HepG2 (cell line): ENCODE results near the gene NPHP4. TPM values are rescaled to one million over a fixed set of nuclear protein-coding genes. Genes with fewer than 3 reads are reported as not detected.

Experiments used
- ATAC-seq: fragments of 200-7000 bp; cut with Tn5 transposase; 3 replicates; pipeline ENCODE4 v1.9.1; 2020; ENCODE audit warnings: mild to moderate bottlenecking, moderate library complexity
- BruUV-seq: library from RNA; stranded (reverse); fragments of 400-500 nt; replicated peaks from 2 replicates; lab custom pipeline; 2021; lab: Mats Ljungman, UMichigan
- CTCF ChIA-PET: fragments of 300-600 bp; formaldehyde crosslinking; extraction: SDS; loops from one replicate; lab custom pipeline; 2021; ENCODE audit warnings: low total read pairs, inconsistent platforms, low intra/inter-chr PET ratio; lab: Yijun Ruan, JAX
- POLR2A ChIA-PET: fragments of 350-600 bp; sonication (Branson Sonifier 250); formaldehyde crosslinking; loops from one replicate; lab custom pipeline; 2020; ENCODE audit warnings: antibody characterized with exemption, inconsistent platforms; lab: Yijun Ruan, JAX
- DNase-seq: peaks from one replicate; pipeline ENCODE4 v3.0.0-alpha.2; 2015; ENCODE audit warnings: low spot score
- FAIRE-seq: peaks from 3 replicates; lab custom pipeline; 2011; peaks lifted over from hg19 to GRCh38; lab: Jason Lieb, UNC
- H2AFZ ChIP-seq: one replicate; pipeline ENCODE4 v1.6.1; 2011; ENCODE audit warnings: low read length, inconsistent platforms
- H3K27ac ChIP-seq: fragments of 300-600 bp; 3 replicates; pipeline ENCODE4 v1.8.0; 2011; ENCODE audit warnings: mixed run types, mild to moderate bottlenecking, mixed read lengths, low read length, inconsistent platforms; ENCODE audit not compliant: insufficient read depth; ENCODE audit errors: extremely low read length
- H3K27me3 ChIP-seq, 2 experiments: fragments of 200-600 bp in 1 of 2; 2 replicates in 1 of 2; 3 replicates in 1 of 2; pipeline versions ENCODE4 v1.6.0 to v1.8.0; 2011; ENCODE audit warnings: low read length in 2 of 2, mild to moderate bottlenecking in 2 of 2, moderate library complexity in 2 of 2, inconsistent platforms in 1 of 2; ENCODE audit not compliant: insufficient read depth in 2 of 2, control insufficient read depth in 1 of 2
- H3K36me3 ChIP-seq, 2 experiments: fragments of 200-600 bp in 1 of 2; replicated peaks in 1 of 2; 2 replicates in 1 of 2; 3 replicates in 1 of 2; pipeline versions ENCODE4 v1.5.1 to v1.8.0; 2011; ENCODE audit warnings: low read length in 2 of 2, inconsistent platforms in 1 of 2; ENCODE audit not compliant: insufficient read depth in 2 of 2, control insufficient read depth in 1 of 2
- H3K4me1 ChIP-seq: 2 replicates; pipeline ENCODE4 v1.5.1; 2012; ENCODE audit warnings: low read length, inconsistent platforms; ENCODE audit not compliant: insufficient read depth
- H3K4me2 ChIP-seq: 2 replicates; pipeline ENCODE4 v1.6.0; 2011; ENCODE audit warnings: low read depth, low read length, inconsistent platforms
- H3K4me3 ChIP-seq, 3 experiments: fragments of 200-600 bp in 1 of 3; sonication (generic), shearing (Covaris generic) in 1 of 3; replicated peaks in 1 of 3; 2 replicates each; pipeline ENCODE4 v1.5.1; 2011 to 2016; ENCODE audit warnings: low read length in 3 of 3, inconsistent platforms in 2 of 3, low read depth in 2 of 3, mild to moderate bottlenecking in 2 of 3, control low read depth in 1 of 3, mixed read lengths in 1 of 3; ENCODE audit not compliant: insufficient read depth in 1 of 3
- H3K79me2 ChIP-seq: one replicate; pipeline ENCODE4 v1.6.1; 2011; ENCODE audit warnings: low read length, inconsistent platforms; ENCODE audit not compliant: insufficient read depth
- H3K9ac ChIP-seq: 2 replicates; pipeline ENCODE4 v1.6.0; 2011; ENCODE audit warnings: mild to moderate bottlenecking, low read depth, low read length, inconsistent platforms; ENCODE audit not compliant: insufficient read depth
- H3K9me3 ChIP-seq: 2 replicates; pipeline ENCODE4 v1.5.1; 2012; ENCODE audit warnings: mild to moderate bottlenecking, low read length
- H4K20me1 ChIP-seq: 2 replicates; pipeline ENCODE4 v1.6.0; 2011; ENCODE audit warnings: inconsistent platforms, mild to moderate bottlenecking, low read length, moderate library complexity; ENCODE audit not compliant: insufficient read depth
- MIER2 ChIP-seq: IDR thresholded peaks from 2 replicates; pipeline ENCODE4 v1.6.1; 2016; ENCODE audit warnings: missing biosample characterization, missing genetic modification reagents
- MTA1 ChIP-seq: sonication (generic); formaldehyde crosslinking; IDR thresholded peaks from 2 replicates; pipeline ENCODE4 v1.4.0; 2020; ENCODE audit warnings: missing genetic modification reagents, mild to moderate bottlenecking, borderline replicate concordance
- NFE2 ChIP-seq: sonication (generic); formaldehyde crosslinking; IDR thresholded peaks from 2 replicates; pipeline ENCODE4 v1.4.0; 2020; ENCODE audit warnings: missing genetic modification reagents
- NFKBIZ ChIP-seq: IDR thresholded peaks from 2 replicates; pipeline ENCODE4 v1.6.1; 2018; ENCODE audit warnings: missing genetic modification reagents, missing compliant biosample characterization
- SP2 ChIP-seq: sonication (generic); formaldehyde crosslinking; IDR thresholded peaks from 2 replicates; pipeline ENCODE4 v1.5.1; 2020; ENCODE audit warnings: mild to moderate bottlenecking, missing genetic modification reagents
- SPEN ChIP-seq: sonication (generic); formaldehyde crosslinking; IDR thresholded peaks from 2 replicates; pipeline ENCODE4 v1.5.1; 2020; ENCODE audit warnings: low read depth, mild to moderate bottlenecking, missing genetic modification reagents
- SRY ChIP-seq: sonication (generic); formaldehyde crosslinking; IDR thresholded peaks from 2 replicates; pipeline ENCODE4 v1.8.0; 2022; ENCODE audit warnings: mild to moderate bottlenecking, missing genetic modification reagents
- ZNF260 ChIP-seq: sonication (generic); formaldehyde crosslinking; IDR thresholded peaks from 2 replicates; pipeline ENCODE4 v1.4.0; 2020; ENCODE audit warnings: missing genetic modification reagents, low read depth, mild to moderate bottlenecking, borderline replicate concordance
- ZNF629 ChIP-seq: sonication (generic); formaldehyde crosslinking; conservative IDR thresholded peaks from 2 replicates; pipeline ENCODE4 v1.5.0; 2020; ENCODE audit warnings: missing genetic modification reagents
- WGBS: methylation state at CpG from one replicate; pipeline ENCODE4 v1.1.6; 2017; ENCODE audit warnings: low lambda C conversion rate; 5-methylcytosine and 5-hydroxymethylcytosine counted together
- in situ Hi-C: cut with HindIII; loops from 2 replicates; pipeline ENCODE4 v1.10.0; 2017; ENCODE audit warnings: low pct_unique_long_range_greater_than_20kb; ENCODE audit not compliant: extremely low pct_ligation_motif_present
- intact Hi-C: fragments of 100-400 bp; cut with micrococcal nuclease; formaldehyde crosslinking; loops from one replicate; pipeline ENCODE4 v1.10.0; 2022; ENCODE audit not compliant: unreplicated experiment
- polyA plus RNA-seq, 8 experiments: library from polyadenylated mRNA; depleted of rRNA in 3 of 8; stranded (reverse) in 7 of 8; unstranded in 1 of 8; fragments of >200 nt; fragmentation: Illumina TruSeq in 4 of 8; extraction: Trizol in 4 of 8; gene quantifications; 2 replicates each; pipeline versions ENCODE4 v1.2.1 to v1.2.3, GENCODE V29; 2011 to 2016; ENCODE audit warnings: low read depth in 4 of 8, missing spikeins in 1 of 8, mixed read lengths in 1 of 8; ENCODE audit not compliant: insufficient read depth in 1 of 8
- total RNA-seq, 5 experiments: library from RNA; depleted of rRNA; stranded (reverse); fragments of >200 nt; fragmentation: Illumina TruSeq; extraction: Trizol; gene quantifications; 2 replicates each; pipeline ENCODE4 v1.2.3, GENCODE V29; 2016; ENCODE audit warnings: low read depth in 1 of 5

NPHP4 gene
- total and polyA plus RNA-seq, 2 of the 13 experiments (the other 11 are each of a cell fraction or from before 2014, with no cell fraction given), result 4.4 to 6.8 TPM

GRCh38 chr1:6014130-6014999 lies 22.1 kb upstream of the NPHP4 start:
- ATAC-seq, result no peak
- H3K4me3 ChIP-seq, result no peak overlapping the region
- no peak for FAIRE-seq
- no peak overlapping the region for H3K9ac ChIP-seq
- TF ChIP-seq ZNF629 (CRISPR knock-in tag) (no peak), MTA1 (CRISPR knock-in tag) (no peak), ZNF260 (CRISPR knock-in tag) (no peak), NFE2 (CRISPR knock-in tag) (no peak), MIER2 (CRISPR knock-in tag) (no peak), SP2 (CRISPR knock-in tag) (no peak), SPEN (CRISPR knock-in tag) (no peak), NFKBIZ (CRISPR knock-in tag) (no peak)
- H3K9me3 ChIP-seq, result no peaks in the 10 kb centered on the region
- BruUV-seq, result no TSS peak
- no peaks in the 10 kb centered on the region for H3K36me3 ChIP-seq
- ChIA-PET POLR2A (no interaction called here), CTCF (no interaction called here)
- DNase-seq, result no peak
- in situ Hi-C loops, result no loop called here
- peaks cover 12% of the 10 kb centered on the region for H3K4me1 ChIP-seq
- H3K79me2 ChIP-seq, result no peaks in the 10 kb centered on the region
- intact Hi-C loops, result no loop called here
- no peak overlapping the region for H3K27ac ChIP-seq
- no peaks in the 10 kb centered on the region for H4K20me1 ChIP-seq
- no peaks in the 10 kb centered on the region; a peak in 1 of 5 replicates for H3K27me3 ChIP-seq
- no peak overlapping the region for H2AFZ ChIP-seq
- H3K4me2 ChIP-seq, result no peak overlapping the region
- WGBS, result 80% methylated on average over 17 of the region's 19 CpGs

- intact Hi-C loops, result no loop called here
Observed at GRCh38 chr1:6013491-6013890, 21.3 kb upstream of the NPHP4 start.

More at GRCh38 chr1:6013491-6013890, 21.3 kb upstream of the NPHP4 start:
- no peak for ATAC-seq
- no peak overlapping the region for H3K9ac ChIP-seq
- CTCF ChIA-PET, result no interaction called here
- no peak overlapping the region for H3K27ac ChIP-seq
- no peak overlapping the region for H3K4me2 ChIP-seq
- BruUV-seq, result no TSS peak
- FAIRE-seq, result no peak
- no peak overlapping the region for H3K4me3 ChIP-seq
- POLR2A ChIA-PET, result no interaction called here
- in situ Hi-C loops, result no loop called here
- TF ChIP-seq SRY (CRISPR knock-in tag), result no peak
- WGBS, result 43% methylated on average over 9 of the region's 12 CpGs
- no peaks in the 10 kb centered on the region for H3K36me3 ChIP-seq
- no peak overlapping the region for H2AFZ ChIP-seq
- H3K4me1 ChIP-seq, result peaks cover 20% of the 10 kb centered on the region
- H3K79me2 ChIP-seq, result no peaks in the 10 kb centered on the region
- no peaks in the 10 kb centered on the region; a peak in 1 of 5 replicates for H3K27me3 ChIP-seq
- no peak for DNase-seq
- H4K20me1 ChIP-seq, result no peaks in the 10 kb centered on the region
- no peaks in the 10 kb centered on the region for H3K9me3 ChIP-seq
